Neural cell (in vitro differentiated cells): ENCODE data around the gene CCDC12. TPM values are rescaled to one million over a fixed set of nuclear protein-coding genes. Genes with fewer than 3 reads are reported as not detected.

Experiments used
- H2AFZ ChIP-seq: fragments of 200-600, 300-800 bp; sonication (generic), shearing (Covaris generic); 2 replicates; pipeline ENCODE4 v1.6.0; 2014; ENCODE audit warnings: low read depth, mild to moderate bottlenecking, antibody characterized with exemption, low read length, moderate library complexity
- H3F3A ChIP-seq: fragments of 200-600 bp; shearing (Covaris generic); 2 replicates; pipeline ENCODE4 v1.6.1; 2016; ENCODE audit warnings: mild to moderate bottlenecking, moderate library complexity, mixed read lengths, antibody characterized with exemption, low read length; ENCODE audit not compliant: insufficient read depth, poor library complexity, severe bottlenecking
- H3K27ac ChIP-seq: fragments of 200-600, 300-800 bp; sonication (generic), shearing (Covaris generic); 2 replicates; pipeline ENCODE4 v1.5.1; 2014; ENCODE audit warnings: mild to moderate bottlenecking, low read length, moderate library complexity
- H3K27me3 ChIP-seq: fragments of 300-800, 200-600 bp; sonication (generic), shearing (Covaris generic); 2 replicates; pipeline ENCODE4 v1.6.0; 2014; ENCODE audit warnings: mild to moderate bottlenecking, low read depth, low read length, moderate library complexity; ENCODE audit not compliant: insufficient read depth
- H3K36me3 ChIP-seq: fragments of 300-800, 200-600 bp; sonication (generic), shearing (Covaris generic); 2 replicates; pipeline ENCODE4 v1.5.1; 2014; ENCODE audit warnings: mild to moderate bottlenecking, antibody characterized with exemption, low read length, moderate library complexity; ENCODE audit not compliant: insufficient read depth
- H3K4me2 ChIP-seq: fragments of 300-800, 200-600 bp; sonication (generic), shearing (Covaris generic); 2 replicates; pipeline ENCODE4 v1.6.0; 2014; ENCODE audit warnings: mild to moderate bottlenecking, low read length
- H3K4me3 ChIP-seq: fragments of 300-800, 200-600 bp; sonication (generic), shearing (Covaris generic); 2 replicates; pipeline ENCODE4 v1.5.1; 2014; ENCODE audit warnings: mild to moderate bottlenecking, low read length, moderate library complexity
- H3K79me2 ChIP-seq: fragments of 200-600 bp; shearing (Covaris generic); replicated peaks from 2 replicates; pipeline ENCODE4 v1.6.0; 2014; ENCODE audit warnings: mild to moderate bottlenecking, low read length, moderate library complexity; ENCODE audit not compliant: insufficient read depth
- H3K9ac ChIP-seq: fragments of 300-800, 200-600 bp; sonication (generic), shearing (Covaris generic); 2 replicates; pipeline ENCODE4 v1.6.1; 2016; ENCODE audit warnings: mild to moderate bottlenecking, low read length, mixed read lengths
- H3K9me2 ChIP-seq: fragments of 200-600 bp; shearing (Covaris generic); 2 replicates; pipeline ENCODE4 v1.6.1; 2016; ENCODE audit warnings: mild to moderate bottlenecking, low read length, mixed read lengths; ENCODE audit not compliant: insufficient read depth
- H3K9me3 ChIP-seq: fragments of 200-600, 300-800 bp; sonication (generic), shearing (Covaris generic); 2 replicates; pipeline ENCODE4 v1.6.1; 2016; ENCODE audit warnings: mild to moderate bottlenecking, mixed run types, low read length, moderate library complexity, mixed read lengths
- H4K20me1 ChIP-seq: fragments of 200-600 bp; shearing (Covaris generic); 2 replicates; pipeline ENCODE4 v1.6.1; 2016; ENCODE audit warnings: mild to moderate bottlenecking, mixed run types; ENCODE audit not compliant: insufficient read depth
- EP300 ChIP-seq: fragments of 450-650 bp; conservative IDR thresholded peaks from 2 replicates; pipeline ENCODE4 v1.6.1; 2014; ENCODE audit warnings: antibody characterized with exemption, mild to moderate bottlenecking, moderate library complexity; ENCODE audit not compliant: poor library complexity, severe bottlenecking
- EZH2 ChIP-seq: fragments of 200-600, 300-800 bp; shearing (Covaris generic), sonication (generic); IDR thresholded peaks from 2 replicates; pipeline ENCODE4 v1.6.1; 2014; ENCODE audit warnings: antibody characterized with exemption, low read length, borderline replicate concordance, mild to moderate bottlenecking; ENCODE audit not compliant: insufficient read depth, poor library complexity, severe bottlenecking
- MXI1 ChIP-seq: fragments of 450-650 bp; conservative IDR thresholded peaks from 2 replicates; pipeline ENCODE4 v1.6.1; 2014; ENCODE audit warnings: antibody characterized with exemption, mild to moderate bottlenecking; ENCODE audit not compliant: poor library complexity, severe bottlenecking
- POLR2AphosphoS5 ChIP-seq: IDR thresholded peaks from 2 replicates; pipeline ENCODE4 v1.6.1; 2012
- RAD21 ChIP-seq: fragments of 450-650 bp; conservative IDR thresholded peaks from 2 replicates; pipeline ENCODE4 v1.6.1; 2014; ENCODE audit warnings: antibody characterized with exemption, mild to moderate bottlenecking, moderate library complexity
- SMC3 ChIP-seq: fragments of 450-650 bp; conservative IDR thresholded peaks from 2 replicates; pipeline ENCODE4 v1.6.1; 2014; ENCODE audit warnings: antibody characterized with exemption, mild to moderate bottlenecking, moderate library complexity; ENCODE audit not compliant: poor library complexity
- TAF1 ChIP-seq: IDR thresholded peaks from 2 replicates; pipeline ENCODE4 v1.6.1; 2012; ENCODE audit warnings: low read depth
- polyA plus RNA-seq: library from polyadenylated mRNA; depleted of rRNA; stranded (reverse); fragments of >200 nt; gene quantifications from 2 replicates; pipeline ENCODE4 v1.2.3, GENCODE V29; 2014
- TF ChIP-seq, protein P1 (sequence below): IDR thresholded peaks from 2 replicates; pipeline ENCODE4 v1.6.1; 2012; ENCODE audit warnings: borderline replicate concordance
- TF ChIP-seq, protein P2 (sequence below): fragments of 450-650 bp; IDR thresholded peaks from 2 replicates; pipeline ENCODE4 v1.5.1; 2014; ENCODE audit warnings: antibody characterized with exemption, mild to moderate bottlenecking, moderate library complexity; ENCODE audit not compliant: poor library complexity, severe bottlenecking

Gene CCDC12
- polyA plus RNA-seq, 1 donor from 2014 or later = 46.4 TPM

- Histone ChIP-seq H3K79me2 (no peaks in the 10 kb centered on the region), H3K4me3 (no peak overlapping the region), H4K20me1 (no peaks in the 10 kb centered on the region), H3K9me3 (no peaks in the 10 kb centered on the region), H3K9me2 (no peaks in the 10 kb centered on the region), H3K27ac (no peak overlapping the region), H2AFZ (no peak overlapping the region), H3K27me3 (no peaks in the 10 kb centered on the region), H3K36me3 (no peaks in the 10 kb centered on the region), H3K9ac (no peak overlapping the region), H3F3A (no peaks in the 10 kb centered on the region), H3K4me2 (no peak overlapping the region)
- TF ChIP-seq, protein P1, sequence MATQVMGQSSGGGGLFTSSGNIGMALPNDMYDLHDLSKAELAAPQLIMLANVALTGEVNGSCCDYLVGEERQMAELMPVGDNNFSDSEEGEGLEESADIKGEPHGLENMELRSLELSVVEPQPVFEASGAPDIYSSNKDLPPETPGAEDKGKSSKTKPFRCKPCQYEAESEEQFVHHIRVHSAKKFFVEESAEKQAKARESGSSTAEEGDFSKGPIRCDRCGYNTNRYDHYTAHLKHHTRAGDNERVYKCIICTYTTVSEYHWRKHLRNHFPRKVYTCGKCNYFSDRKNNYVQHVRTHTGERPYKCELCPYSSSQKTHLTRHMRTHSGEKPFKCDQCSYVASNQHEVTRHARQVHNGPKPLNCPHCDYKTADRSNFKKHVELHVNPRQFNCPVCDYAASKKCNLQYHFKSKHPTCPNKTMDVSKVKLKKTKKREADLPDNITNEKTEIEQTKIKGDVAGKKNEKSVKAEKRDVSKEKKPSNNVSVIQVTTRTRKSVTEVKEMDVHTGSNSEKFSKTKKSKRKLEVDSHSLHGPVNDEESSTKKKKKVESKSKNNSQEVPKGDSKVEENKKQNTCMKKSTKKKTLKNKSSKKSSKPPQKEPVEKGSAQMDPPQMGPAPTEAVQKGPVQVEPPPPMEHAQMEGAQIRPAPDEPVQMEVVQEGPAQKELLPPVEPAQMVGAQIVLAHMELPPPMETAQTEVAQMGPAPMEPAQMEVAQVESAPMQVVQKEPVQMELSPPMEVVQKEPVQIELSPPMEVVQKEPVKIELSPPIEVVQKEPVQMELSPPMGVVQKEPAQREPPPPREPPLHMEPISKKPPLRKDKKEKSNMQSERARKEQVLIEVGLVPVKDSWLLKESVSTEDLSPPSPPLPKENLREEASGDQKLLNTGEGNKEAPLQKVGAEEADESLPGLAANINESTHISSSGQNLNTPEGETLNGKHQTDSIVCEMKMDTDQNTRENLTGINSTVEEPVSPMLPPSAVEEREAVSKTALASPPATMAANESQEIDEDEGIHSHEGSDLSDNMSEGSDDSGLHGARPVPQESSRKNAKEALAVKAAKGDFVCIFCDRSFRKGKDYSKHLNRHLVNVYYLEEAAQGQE = no peak
- TF ChIP-seq SMC3 (no peak), TAF1 (no peak), EP300 (no peak), RAD21 (no peak), POLR2AphosphoS5 (no peak), MXI1 (no peak), EZH2 (no peak)
- TF ChIP-seq, protein P2, sequence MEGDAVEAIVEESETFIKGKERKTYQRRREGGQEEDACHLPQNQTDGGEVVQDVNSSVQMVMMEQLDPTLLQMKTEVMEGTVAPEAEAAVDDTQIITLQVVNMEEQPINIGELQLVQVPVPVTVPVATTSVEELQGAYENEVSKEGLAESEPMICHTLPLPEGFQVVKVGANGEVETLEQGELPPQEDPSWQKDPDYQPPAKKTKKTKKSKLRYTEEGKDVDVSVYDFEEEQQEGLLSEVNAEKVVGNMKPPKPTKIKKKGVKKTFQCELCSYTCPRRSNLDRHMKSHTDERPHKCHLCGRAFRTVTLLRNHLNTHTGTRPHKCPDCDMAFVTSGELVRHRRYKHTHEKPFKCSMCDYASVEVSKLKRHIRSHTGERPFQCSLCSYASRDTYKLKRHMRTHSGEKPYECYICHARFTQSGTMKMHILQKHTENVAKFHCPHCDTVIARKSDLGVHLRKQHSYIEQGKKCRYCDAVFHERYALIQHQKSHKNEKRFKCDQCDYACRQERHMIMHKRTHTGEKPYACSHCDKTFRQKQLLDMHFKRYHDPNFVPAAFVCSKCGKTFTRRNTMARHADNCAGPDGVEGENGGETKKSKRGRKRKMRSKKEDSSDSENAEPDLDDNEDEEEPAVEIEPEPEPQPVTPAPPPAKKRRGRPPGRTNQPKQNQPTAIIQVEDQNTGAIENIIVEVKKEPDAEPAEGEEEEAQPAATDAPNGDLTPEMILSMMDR = no peak
Observed at GRCh38 chr3:47007001-47007400, 30.5 kb upstream of the CCDC12 start.

DNA sequence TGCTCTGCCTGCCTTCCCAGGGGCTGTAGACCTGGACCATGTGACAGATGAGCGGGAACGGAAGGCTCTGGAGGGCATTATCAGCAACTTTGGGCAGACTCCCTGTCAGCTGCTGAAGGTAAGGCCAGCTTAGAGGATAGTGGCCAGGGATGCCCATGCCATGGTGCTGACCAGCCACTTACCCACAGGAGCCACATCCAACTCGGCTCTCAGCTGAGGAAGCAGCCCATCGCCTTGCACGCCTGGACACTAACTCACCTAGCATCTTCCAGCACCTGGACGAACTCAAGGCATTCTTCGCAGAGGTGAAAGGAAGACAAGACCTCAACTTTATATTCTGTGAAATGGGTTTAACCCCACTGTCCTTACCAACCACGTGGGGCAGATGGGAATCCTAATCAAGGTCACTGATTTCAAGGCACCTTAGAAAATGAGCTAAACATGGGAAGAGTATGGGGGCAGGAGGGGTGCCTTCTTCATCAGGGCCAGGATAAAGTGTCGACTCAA, 29.7 kb upstream of the CCDC12 start:
- Histone ChIP-seq H4K20me1 (no peaks in the 10 kb centered on the region), H2AFZ (no peak overlapping the region), H3K4me2 (no peak overlapping the region), H3K9ac (no peak overlapping the region), H3K36me3 (no peaks in the 10 kb centered on the region), H3K27me3 (no peaks in the 10 kb centered on the region), H3K79me2 (no peaks in the 10 kb centered on the region), H3K27ac (no peak overlapping the region), H3K4me3 (no peak overlapping the region), H3F3A (no peaks in the 10 kb centered on the region), H3K9me3 (no peaks in the 10 kb centered on the region), H3K9me2 (no peaks in the 10 kb centered on the region)
- TF ChIP-seq, protein P2 = no peak
- TF ChIP-seq EP300 = no peak
- TF ChIP-seq SMC3 = no peak
- no peak for TF ChIP-seq EZH2
- no peak for TF ChIP-seq TAF1
- TF ChIP-seq MXI1 = no peak
- TF ChIP-seq POLR2AphosphoS5 = no peak
